ENCODE data around the gene TRIM9. TPM values are rescaled to one million over a fixed set of nuclear protein-coding genes. Genes with fewer than 3 reads are reported as not detected.

TRIM9 gene
- total and polyA plus RNA-seq, 9 of the 15 experiments (the other 6 are each of a cell fraction or from before 2014, with no cell fraction given): 0.03 to 0.15 (median 0.04) TPM; not detected in 4

DNA sequence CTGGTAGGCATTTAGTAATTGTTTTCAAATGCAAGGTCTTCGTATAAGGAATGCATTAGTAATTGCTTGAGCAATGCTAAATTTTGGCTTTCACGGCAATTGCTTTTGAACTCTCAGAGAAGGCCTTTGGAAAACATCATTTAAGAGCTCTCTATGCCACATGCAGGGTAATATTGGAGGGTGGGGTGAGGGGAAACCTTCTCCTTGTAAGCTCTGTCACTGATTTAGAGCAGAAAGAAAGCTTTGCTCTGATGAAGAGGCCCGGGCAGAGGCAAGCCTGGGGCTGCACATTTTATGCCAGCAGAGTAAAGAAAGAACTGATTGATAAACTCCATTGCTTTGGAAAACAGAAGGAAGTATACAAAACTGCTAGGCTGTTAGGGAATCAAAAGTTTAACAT lies 70.9 kb downstream of the TRIM9 start:
- BruUV-seq (replicated peaks): no TSS peak
- TF ChIP-seq, protein P1, sequence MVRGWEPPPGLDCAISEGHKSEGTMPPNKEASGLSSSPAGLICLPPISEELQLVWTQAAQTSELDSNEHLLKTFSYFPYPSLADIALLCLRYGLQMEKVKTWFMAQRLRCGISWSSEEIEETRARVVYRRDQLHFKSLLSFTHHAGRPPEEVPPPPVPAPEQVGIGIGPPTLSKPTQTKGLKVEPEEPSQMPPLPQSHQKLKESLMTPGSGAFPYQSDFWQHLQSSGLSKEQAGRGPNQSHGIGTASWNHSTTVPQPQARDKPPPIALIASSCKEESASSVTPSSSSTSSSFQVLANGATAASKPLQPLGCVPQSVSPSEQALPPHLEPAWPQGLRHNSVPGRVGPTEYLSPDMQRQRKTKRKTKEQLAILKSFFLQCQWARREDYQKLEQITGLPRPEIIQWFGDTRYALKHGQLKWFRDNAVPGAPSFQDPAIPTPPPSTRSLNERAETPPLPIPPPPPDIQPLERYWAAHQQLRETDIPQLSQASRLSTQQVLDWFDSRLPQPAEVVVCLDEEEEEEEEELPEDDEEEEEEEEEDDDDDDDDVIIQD (CRISPR knock-in tag; IDR thresholded peaks at IDR 0.05): no peak
- TF ChIP-seq KDM1A (IDR thresholded peaks at IDR 0.05) (no peak), POLR2G (IDR thresholded peaks at IDR 0.05; ENCODE audit: low read depth, low read length) (no peak), LEF1 (IDR thresholded peaks at IDR 0.05) (no peak), NBN (IDR thresholded peaks at IDR 0.05; ENCODE audit: low read depth) (no peak), MTA1 (IDR thresholded peaks at IDR 0.05; ENCODE audit: borderline replicate concordance) (no peak), ZNF668 (CRISPR knock-in tag; IDR thresholded peaks at IDR 0.05) (no peak), KLF16 (IDR thresholded peaks at IDR 0.05) (no peak), SMARCC2 (IDR thresholded peaks at IDR 0.05; ENCODE audit: low read depth) (no peak), ZNF444 (CRISPR knock-in tag; IDR thresholded peaks at IDR 0.05) (no peak), MEIS2 (IDR thresholded peaks at IDR 0.05; ENCODE audit: partially characterized antibody) (no peak), PRPF4 (IDR thresholded peaks at IDR 0.05; ENCODE audit: insufficient read depth, low read depth, low read length, poor library complexity, severe bottlenecking) (no peak)
- TF ChIP-seq, protein P2, sequence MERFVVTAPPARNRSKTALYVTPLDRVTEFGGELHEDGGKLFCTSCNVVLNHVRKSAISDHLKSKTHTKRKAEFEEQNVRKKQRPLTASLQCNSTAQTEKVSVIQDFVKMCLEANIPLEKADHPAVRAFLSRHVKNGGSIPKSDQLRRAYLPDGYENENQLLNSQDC (CRISPR knock-in tag; IDR thresholded peaks at IDR 0.05): no peak
- TF ChIP-seq, protein P3, sequence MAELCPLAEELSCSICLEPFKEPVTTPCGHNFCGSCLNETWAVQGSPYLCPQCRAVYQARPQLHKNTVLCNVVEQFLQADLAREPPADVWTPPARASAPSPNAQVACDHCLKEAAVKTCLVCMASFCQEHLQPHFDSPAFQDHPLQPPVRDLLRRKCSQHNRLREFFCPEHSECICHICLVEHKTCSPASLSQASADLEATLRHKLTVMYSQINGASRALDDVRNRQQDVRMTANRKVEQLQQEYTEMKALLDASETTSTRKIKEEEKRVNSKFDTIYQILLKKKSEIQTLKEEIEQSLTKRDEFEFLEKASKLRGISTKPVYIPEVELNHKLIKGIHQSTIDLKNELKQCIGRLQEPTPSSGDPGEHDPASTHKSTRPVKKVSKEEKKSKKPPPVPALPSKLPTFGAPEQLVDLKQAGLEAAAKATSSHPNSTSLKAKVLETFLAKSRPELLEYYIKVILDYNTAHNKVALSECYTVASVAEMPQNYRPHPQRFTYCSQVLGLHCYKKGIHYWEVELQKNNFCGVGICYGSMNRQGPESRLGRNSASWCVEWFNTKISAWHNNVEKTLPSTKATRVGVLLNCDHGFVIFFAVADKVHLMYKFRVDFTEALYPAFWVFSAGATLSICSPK (IDR thresholded peaks at IDR 0.05; ENCODE audit: borderline replicate concordance): no peak
- TF ChIP-seq, protein P4, sequence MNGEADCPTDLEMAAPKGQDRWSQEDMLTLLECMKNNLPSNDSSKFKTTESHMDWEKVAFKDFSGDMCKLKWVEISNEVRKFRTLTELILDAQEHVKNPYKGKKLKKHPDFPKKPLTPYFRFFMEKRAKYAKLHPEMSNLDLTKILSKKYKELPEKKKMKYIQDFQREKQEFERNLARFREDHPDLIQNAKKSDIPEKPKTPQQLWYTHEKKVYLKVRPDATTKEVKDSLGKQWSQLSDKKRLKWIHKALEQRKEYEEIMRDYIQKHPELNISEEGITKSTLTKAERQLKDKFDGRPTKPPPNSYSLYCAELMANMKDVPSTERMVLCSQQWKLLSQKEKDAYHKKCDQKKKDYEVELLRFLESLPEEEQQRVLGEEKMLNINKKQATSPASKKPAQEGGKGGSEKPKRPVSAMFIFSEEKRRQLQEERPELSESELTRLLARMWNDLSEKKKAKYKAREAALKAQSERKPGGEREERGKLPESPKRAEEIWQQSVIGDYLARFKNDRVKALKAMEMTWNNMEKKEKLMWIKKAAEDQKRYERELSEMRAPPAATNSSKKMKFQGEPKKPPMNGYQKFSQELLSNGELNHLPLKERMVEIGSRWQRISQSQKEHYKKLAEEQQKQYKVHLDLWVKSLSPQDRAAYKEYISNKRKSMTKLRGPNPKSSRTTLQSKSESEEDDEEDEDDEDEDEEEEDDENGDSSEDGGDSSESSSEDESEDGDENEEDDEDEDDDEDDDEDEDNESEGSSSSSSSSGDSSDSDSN (IDR thresholded peaks at IDR 0.05; ENCODE audit: borderline replicate concordance in 1 of 2, low read depth in 2 of 2, low read length in 2 of 2): no peak
- 0% methylated on average over 3 of the region's 3 CpGs for WGBS (ENCODE audit: insufficient coverage, low coverage, missing lambda C conversion rate)
- H2AFZ ChIP-seq (ENCODE audit: low read depth, low read length): no peak overlapping the region
- H3K4me2 ChIP-seq (ENCODE audit: insufficient read depth, low read length): no peak overlapping the region
- FAIRE-seq (no peak), DNase-seq (ENCODE audit: extremely low read depth in 1 of 4, low spot score in 3 of 4) (no peak), ATAC-seq (no peak)
- no peaks in the 10 kb centered on the region for H3K79me2 ChIP-seq (ENCODE audit: control insufficient read depth, insufficient read depth, low read length)
- H4K20me1 ChIP-seq (replicated peaks; ENCODE audit: control insufficient read depth, insufficient read depth, low read length): no peaks in the 10 kb centered on the region
- no peak overlapping the region for H3K9ac ChIP-seq (ENCODE audit: insufficient read depth in 1 of 2, low read depth in 2 of 2, low read length in 2 of 2)
- H3K36me3 ChIP-seq (ENCODE audit: control insufficient read depth, insufficient read depth, low read length): no peaks in the 10 kb centered on the region
- H3K9me3 ChIP-seq (replicated peaks; ENCODE audit: control insufficient read depth, insufficient read depth, low read depth, low read length): no peaks in the 10 kb centered on the region
- POLR2A ChIA-PET: no interaction called here
- no peaks in the 10 kb centered on the region for H3K9me1 ChIP-seq (ENCODE audit: control insufficient read depth, insufficient read depth, low read length)
- CTCF ChIA-PET (ENCODE audit: low intra/inter-chr PET ratio): no interaction called here
- in situ Hi-C loops (cut with MboI) (no loop called here), intact Hi-C loops (cut with micrococcal nuclease) (no loop called here)
- H3K27ac ChIP-seq (ENCODE audit: extremely low read depth, low read depth, low read length): no peak overlapping the region
- no peaks in the 10 kb centered on the region for H3K4me1 ChIP-seq (replicated peaks in 1 of 2; ENCODE audit: control insufficient read depth in 2 of 2, insufficient read depth in 2 of 2, low read length in 2 of 2)
- no peak overlapping the region for H3K4me3 ChIP-seq
- peaks cover 0 to 10% of the 10 kb centered on the region in 2 experiments; a peak in 2 of 5 replicates for H3K27me3 ChIP-seq (ENCODE audit: control insufficient read depth in 2 of 2, insufficient read depth in 2 of 2, low read length in 2 of 2)

Measured in K562 (cell line).